GM13977 (cell line): ENCODE measurements around the gene SPIN1.
A peak's percentile ranks its signal among the peaks of the same experiment; 100 is the strongest.
"Not testable (repeated sequence)": the region's sequence is repeated elsewhere in the genome, so short reads cannot be mapped to it uniquely, and the experiment has no call there.

Experiments used
- DNase-seq: peaks from one replicate; pipeline ENCODE4 v3.0.0; 2012; ENCODE audit warnings: low spot score
- CTCF ChIP-seq: IDR thresholded peaks from 2 replicates; pipeline ENCODE4 v1.5.1; 2012; ENCODE audit warnings: mild to moderate bottlenecking, control low read depth; ENCODE audit not compliant: insufficient read depth; ENCODE audit errors: extremely low read depth, missing control alignments
- in situ Hi-C: fragments of 300-500 bp; cut with MboI; formaldehyde crosslinking; loops from one replicate; pipeline ENCODE4 v1.12.0; 2022; ENCODE audit warnings: low sequenced_read_pairs, low pct_unique_long_range_greater_than_20kb, mixed read lengths, inconsistent platforms; ENCODE audit not compliant: unreplicated experiment

Gene SPIN1

GRCh38 chr9:88378317-88378716 lies 9.9 kb upstream of the SPIN1 start:
- no peak for DNase-seq
- TF ChIP-seq CTCF = no peak
- in situ Hi-C loops = no loop called here

- DNase-seq = no peak
- in situ Hi-C loops = no loop called here
- TF ChIP-seq CTCF = no peak
Measured at GRCh38 chr9:88379352-88379751, 8.9 kb upstream of the SPIN1 start.

DNA sequence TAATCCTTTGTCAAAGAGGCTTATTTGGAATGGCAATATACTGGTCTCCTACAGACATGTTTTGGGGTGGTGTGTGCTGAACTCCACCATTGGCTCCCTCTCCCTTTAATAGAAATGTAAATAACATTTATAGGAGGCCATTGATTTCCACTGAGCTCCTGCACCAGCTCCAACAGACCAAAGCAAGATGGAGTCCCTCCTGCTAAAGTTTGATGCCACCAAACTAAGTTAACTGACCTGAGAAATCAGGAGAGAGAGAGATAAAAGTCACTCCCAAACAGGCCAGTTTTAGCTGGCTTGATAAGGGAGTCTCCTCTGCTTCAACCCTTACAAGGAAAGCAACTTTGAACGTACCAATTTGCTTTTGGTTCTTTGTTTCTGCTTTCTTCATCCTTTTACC lies 8.1 kb upstream of the SPIN1 start:
- no peak for TF ChIP-seq CTCF
- in situ Hi-C loops = no loop called here
- DNase-seq = no peak

DNA sequence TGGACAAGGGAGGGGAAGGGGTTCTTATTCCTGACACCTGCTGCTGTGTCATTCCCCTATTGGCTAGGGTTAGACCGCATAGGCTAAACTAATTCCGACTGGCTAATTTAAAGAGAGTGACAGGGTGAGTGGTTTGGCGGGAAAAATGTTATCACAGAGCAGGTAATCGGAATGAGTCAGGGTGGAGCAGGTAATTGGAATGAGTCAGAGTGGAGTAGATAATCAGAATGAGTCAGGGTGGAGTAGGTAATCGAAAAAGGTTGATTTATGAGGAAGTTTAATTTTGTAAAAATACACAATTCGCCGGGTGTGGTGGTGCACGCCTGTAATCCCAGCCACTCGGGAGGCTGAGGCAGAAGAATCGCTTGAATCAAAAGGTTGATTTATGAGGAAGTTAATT lies 6.9 kb upstream of the SPIN1 start:
- in situ Hi-C loops, DNase-seq: not testable (repeated sequence)

GRCh38 chr9:88383176-88383575 lies 5.1 kb upstream of the SPIN1 start:
- DNase-seq = no peak
- no peak for TF ChIP-seq CTCF
- in situ Hi-C loops = no loop called here

DNA sequence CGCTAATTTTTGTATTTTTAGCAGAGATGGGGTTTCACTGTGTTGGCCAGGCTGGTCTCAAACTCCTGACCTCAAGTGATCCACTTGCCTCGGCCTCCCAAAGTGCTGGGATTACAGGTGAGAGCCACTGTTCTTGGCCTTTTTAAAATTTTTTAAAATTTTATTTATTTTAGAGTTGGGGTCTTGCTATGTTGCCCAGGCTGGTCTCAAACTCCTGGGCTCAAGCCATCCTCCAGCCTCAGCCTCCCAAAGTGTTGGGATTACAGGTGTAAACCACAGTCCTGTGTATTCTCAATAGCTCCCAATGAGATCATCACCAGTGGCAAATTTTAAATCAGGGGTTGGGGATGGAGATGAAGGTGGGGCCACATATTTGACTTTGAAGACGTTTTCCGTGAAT lies 2.1 kb upstream of the SPIN1 start:
- in situ Hi-C loops, DNase-seq: not testable (repeated sequence)

DNA sequence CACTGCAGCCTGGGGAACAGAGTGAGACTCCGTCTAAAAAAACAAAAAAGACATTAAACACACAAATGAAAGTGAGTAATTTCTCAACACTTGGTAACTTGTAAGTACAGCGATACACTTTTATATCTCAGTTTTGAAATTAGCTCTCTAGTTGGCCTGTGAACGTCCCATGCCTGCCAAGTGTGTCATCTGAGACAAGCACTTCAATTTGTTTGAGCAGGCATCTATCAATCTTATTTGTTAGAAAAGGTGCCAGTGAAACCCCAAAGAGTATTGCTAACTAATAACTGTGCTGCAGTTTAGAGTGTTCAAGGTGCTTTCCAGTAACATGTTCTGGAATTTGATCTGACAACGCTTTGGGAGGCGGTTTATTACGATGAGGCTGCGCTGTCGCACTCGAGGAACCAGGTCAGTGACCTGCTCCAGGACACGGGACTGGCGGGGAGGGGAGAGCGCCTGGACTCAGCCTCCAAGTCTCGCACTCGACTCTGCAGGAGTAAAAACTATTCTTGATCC lies 1.1 kb upstream of the SPIN1 start:
- no peak for DNase-seq
- in situ Hi-C loops = no loop called here
- no peak for TF ChIP-seq CTCF

DNA sequence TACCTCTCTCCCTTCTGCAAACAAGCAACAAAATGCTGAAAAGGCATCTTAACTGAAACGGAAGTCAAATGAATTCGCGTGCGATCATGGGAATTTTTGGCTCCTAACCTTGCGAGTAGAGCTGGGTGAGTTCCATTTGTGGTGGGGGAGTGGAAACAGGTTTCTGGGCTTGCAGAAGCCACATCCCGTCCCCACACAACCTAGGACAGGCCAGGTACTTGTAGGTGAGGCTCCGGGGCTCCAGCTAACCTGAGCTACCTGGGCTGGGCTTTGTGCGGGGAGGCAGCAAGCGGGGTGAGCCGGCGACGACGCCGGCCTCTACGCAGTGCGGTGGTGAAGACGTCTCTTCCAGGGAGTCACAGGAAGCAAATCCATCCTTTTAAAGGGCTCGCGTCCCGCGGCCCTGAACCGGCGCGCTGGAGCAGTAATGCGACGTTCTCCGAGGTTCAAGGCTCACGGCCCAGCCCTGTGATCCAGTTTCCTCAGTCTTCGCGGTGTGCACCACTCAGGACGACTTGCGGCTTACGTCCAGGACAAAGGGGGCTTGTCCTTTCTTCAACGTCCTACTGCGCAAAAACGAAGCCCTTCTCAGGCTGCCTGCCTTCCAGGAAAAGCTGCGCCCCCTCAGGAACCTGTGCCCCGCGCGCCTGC lies 567 bp upstream of the SPIN1 start:
- peak; percentile 26 for DNase-seq
- no peak for TF ChIP-seq CTCF
- in situ Hi-C loops = no loop called here
